BLaER1 treated with 17β-estradiol and CSF1 and Interleukin-3, amounts not matched to agents 10 nM and 100 nM (cell line): Measurements from ENCODE around the gene GALK2.

ENCODE experiments used
- H3K27ac ChIP-seq, 11 experiments: shearing (Covaris generic); formaldehyde crosslinking; 2 replicates each; pipeline ENCODE4 v1.8.1; 2022
- H3K27me3 ChIP-seq, 11 experiments: shearing (Covaris generic); formaldehyde crosslinking; 2 replicates each; pipeline ENCODE4 v1.8.1; 2022
- H3K36me3 ChIP-seq, 11 experiments: shearing (Covaris generic); formaldehyde crosslinking; 2 replicates each; pipeline ENCODE4 v1.8.1; 2022
- H3K4me1 ChIP-seq, 10 experiments: shearing (Covaris generic); formaldehyde crosslinking; 2 replicates each; pipeline ENCODE4 v1.8.1; 2022
- H3K4me2 ChIP-seq, 11 experiments: shearing (Covaris generic); formaldehyde crosslinking; 2 replicates each; pipeline ENCODE4 v1.8.1; 2022
- H3K4me3 ChIP-seq, 10 experiments: shearing (Covaris generic); formaldehyde crosslinking; 2 replicates each; pipeline ENCODE4 v1.8.1; 2022
- H3K9ac ChIP-seq, 11 experiments: shearing (Covaris generic); formaldehyde crosslinking; 2 replicates each; pipeline ENCODE4 v1.8.1; 2022
- H3K9me3 ChIP-seq, 11 experiments: shearing (Covaris generic); formaldehyde crosslinking; replicated peaks in 1 of 11; 2 replicates each; pipeline ENCODE4 v1.8.1; 2022
- H4K20me1 ChIP-seq, 11 experiments: shearing (Covaris generic); formaldehyde crosslinking; 2 replicates each; pipeline ENCODE4 v1.8.1; 2022
- Cebpa-rat ChIP-seq, 11 experiments: shearing (Covaris generic); IDR thresholded peaks; 2 replicates each; pipeline ENCODE4 v1.8.1; 2022

GALK2 gene

DNA sequence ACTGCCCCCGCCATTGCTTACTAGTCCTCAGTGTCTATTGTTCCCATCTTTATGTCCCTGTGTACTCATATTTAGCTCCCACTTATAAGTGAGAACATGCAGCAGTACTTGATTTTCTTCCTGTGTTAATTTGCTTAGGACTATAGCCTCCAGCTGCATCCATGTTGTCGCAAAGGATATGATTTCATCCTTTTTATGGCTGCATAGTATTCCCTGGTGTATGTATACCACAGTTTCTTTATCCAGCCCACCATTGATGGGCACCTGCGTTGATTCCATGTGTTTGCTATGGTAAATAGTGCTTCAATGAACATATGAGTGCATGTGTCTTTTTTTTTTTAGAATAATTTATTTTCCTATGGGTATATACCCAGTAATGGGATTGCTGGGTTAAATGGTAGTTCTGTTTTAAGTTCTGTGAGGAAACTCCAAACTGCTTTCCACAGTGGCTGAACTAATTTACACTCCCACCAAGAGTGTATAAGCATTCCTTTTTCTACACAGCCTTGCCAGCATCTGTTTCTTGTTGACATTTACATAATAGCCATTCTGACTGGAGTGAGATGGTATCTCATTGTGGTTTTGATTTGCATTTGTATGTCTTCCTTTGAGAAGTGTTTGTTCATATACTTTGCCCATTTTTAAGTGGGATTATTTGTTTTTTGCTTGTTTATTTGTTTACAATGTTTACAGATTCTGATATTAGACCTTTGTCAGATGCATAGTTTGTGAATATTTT lies 53.7 kb downstream of the GALK2 start:
- Histone ChIP-seq H3K36me3 (peaks cover 31 to 66% (median 41%) of the 10 kb centered on the region in 11 experiments), H3K9me3 (peaks cover 25 to 56% (median 45%) of the 10 kb centered on the region in 11 experiments), H3K27me3 (no peaks in the 10 kb centered on the region), H3K27ac (no peak overlapping the region), H3K4me3 (no peak overlapping the region), H3K4me2 (no peak overlapping the region), H4K20me1 (peaks cover 0 to 5% (median 0%) of the 10 kb centered on the region in 11 experiments; a peak in 2 of 22 replicates), H3K9ac (no peak overlapping the region), H3K4me1 (no peaks in the 10 kb centered on the region)
- no peak for TF ChIP-seq Cebpa-rat (IDR thresholded peaks at IDR 0.05)

DNA sequence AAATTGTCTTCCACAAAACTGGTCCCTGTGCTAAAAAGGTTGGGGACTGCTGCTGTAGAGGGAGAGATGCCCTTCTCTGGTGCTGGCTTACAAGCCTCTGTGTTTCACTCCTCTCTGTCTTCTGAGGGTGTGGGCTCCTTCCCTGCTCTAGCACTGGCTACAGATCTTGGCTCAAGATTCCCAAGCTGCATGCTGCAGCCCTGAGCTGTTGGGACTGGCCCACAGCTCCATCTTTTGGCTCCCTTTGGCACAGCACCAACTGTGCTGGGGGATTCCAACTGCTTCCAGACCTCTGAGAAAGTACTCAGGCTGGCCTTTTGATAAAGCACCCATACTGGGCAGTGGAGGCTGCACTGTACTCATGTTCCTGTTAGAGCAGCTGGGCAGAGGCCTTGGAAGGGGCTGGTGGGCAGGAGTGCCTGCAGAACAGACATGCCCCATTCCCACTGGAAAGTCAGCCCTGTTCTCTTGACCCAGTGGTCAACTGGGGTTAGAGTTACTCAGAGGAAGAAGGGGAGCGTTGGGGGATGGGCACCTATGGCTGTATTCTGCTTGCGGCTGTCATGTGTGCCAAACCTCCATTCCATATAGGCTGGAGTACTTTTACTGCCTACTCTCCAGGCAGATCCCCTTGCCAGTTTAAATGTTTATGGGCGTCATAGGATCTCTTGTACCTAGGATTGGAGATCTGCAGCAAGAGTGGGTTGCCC lies 55.7 kb downstream of the GALK2 start:
- H3K4me3 ChIP-seq = no peak overlapping the region
- no peak overlapping the region for H3K27ac ChIP-seq
- H3K9me3 ChIP-seq = peaks cover 36 to 71% (median 53%) of the 10 kb centered on the region in 11 experiments
- H3K4me1 ChIP-seq = peaks cover 0 to 9% (median 0%) of the 10 kb centered on the region in 10 experiments; a peak in 3 of 20 replicates
- H3K36me3 ChIP-seq = peaks cover 41 to 72% (median 49%) of the 10 kb centered on the region in 11 experiments
- H4K20me1 ChIP-seq = peaks cover 0 to 5% (median 0%) of the 10 kb centered on the region in 11 experiments; a peak in 2 of 22 replicates
- no peak overlapping the region for H3K9ac ChIP-seq
- TF ChIP-seq Cebpa-rat (IDR thresholded peaks at IDR 0.05) = no peak
- H3K27me3 ChIP-seq = no peaks in the 10 kb centered on the region
- H3K4me2 ChIP-seq = no peak overlapping the region

DNA sequence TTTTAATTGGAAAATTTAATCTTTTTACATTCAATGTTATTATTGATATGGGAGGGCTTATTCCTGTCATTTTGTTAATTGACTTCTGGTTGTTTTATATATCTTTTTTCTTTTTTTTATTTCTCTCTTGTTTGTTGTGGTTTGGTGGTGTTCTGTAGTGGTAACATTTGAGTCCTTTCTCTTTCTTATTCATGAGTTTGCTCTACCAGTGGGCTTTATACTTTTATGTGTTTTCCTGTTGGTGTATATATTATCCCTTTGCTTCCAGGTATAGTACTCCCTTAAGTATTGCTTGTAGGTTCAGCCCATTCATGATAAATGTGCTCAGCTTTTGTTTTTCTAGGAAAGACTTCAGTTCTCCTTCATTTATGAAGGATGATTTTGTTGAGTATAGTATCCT lies 57.6 kb downstream of the GALK2 start:
- no peak for TF ChIP-seq Cebpa-rat (IDR thresholded peaks at IDR 0.05)
- Histone ChIP-seq H3K4me2 (no peak overlapping the region), H3K27me3 (no peaks in the 10 kb centered on the region), H3K27ac (no peak overlapping the region), H3K4me1 (peaks cover 0 to 28% (median 3%) of the 10 kb centered on the region in 10 experiments; a peak in 9 of 20 replicates), H3K36me3 (peaks cover 49 to 72% (median 61%) of the 10 kb centered on the region in 11 experiments; a peak in 21 of 22 replicates), H3K9ac (no peak overlapping the region), H3K4me3 (no peak overlapping the region), H3K9me3 (peaks cover 33 to 73% (median 61%) of the 10 kb centered on the region in 11 experiments), H4K20me1 (peaks cover 0 to 5% (median 0%) of the 10 kb centered on the region in 11 experiments; a peak in 2 of 22 replicates)

DNA sequence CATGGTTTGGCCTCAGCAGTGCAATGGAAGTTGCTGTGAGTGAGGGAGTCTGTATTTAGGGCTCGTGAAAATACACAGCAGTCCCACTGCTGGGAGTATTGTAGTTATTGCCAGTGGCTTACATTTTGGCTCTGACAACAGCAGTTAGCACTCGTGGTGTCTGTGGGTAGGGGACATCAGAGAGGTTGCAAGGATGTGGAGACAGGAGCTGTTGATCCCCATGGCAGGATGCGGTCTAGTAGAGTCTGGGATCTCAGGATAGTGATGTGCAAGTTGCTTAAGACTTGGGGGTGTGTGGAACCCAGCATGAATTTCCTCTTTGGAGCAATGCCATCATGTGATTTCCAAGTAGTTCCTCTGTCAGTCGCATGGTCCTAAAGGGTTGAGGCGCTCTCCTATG lies 59.9 kb downstream of the GALK2 start:
- Histone ChIP-seq H4K20me1 (peaks cover 0 to 5% (median 0%) of the 10 kb centered on the region in 11 experiments; a peak in 2 of 22 replicates), H3K4me3 (no peak overlapping the region), H3K4me2 (peak overlapping the region in 1 of 11 experiments; percentile 1; a peak in 1 of 22 replicates), H3K9ac (no peak overlapping the region), H3K4me1 (peaks cover 0 to 41% (median 3%) of the 10 kb centered on the region in 10 experiments; a peak in 11 of 20 replicates), H3K27me3 (no peaks in the 10 kb centered on the region), H3K9me3 (peaks cover 22 to 68% (median 55%) of the 10 kb centered on the region in 11 experiments), H3K36me3 (peaks cover 49 to 74% (median 63%) of the 10 kb centered on the region in 11 experiments; a peak in 21 of 22 replicates), H3K27ac (no peak overlapping the region)
- no peak for TF ChIP-seq Cebpa-rat (IDR thresholded peaks at IDR 0.05)

DNA sequence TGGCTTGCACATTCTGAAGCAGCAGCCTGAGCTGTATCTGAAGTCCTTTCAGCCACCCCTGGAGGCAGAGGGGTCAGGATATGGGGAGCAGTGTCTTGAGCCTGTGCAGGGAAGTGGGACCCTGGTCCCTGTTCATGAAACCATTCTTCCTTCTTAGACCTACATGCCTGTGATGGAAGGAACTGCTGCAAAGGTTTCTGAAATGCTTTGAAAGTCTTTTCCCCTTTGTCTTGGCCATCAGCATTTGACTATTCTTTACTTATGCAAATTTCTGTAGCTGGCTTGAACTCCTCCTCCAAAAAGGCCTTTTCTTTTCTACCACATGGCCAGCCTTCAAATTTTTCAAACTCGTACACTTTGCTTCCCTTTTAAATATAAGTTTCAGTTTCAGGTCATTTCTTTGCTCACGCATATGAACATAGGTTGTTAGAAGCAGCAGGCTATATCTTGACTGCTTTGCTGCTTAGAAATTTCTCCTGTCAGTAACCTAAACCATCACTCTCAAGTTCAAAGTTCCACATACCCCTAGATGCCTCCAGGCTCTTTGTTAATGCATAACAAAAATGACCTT lies 62.3 kb downstream of the GALK2 start:
- no peak for TF ChIP-seq Cebpa-rat (IDR thresholded peaks at IDR 0.05)
- Histone ChIP-seq H3K4me3 (peak overlapping the region in 1 of 10 experiments; percentile 18; a peak in 1 of 20 replicates), H3K4me2 (peak overlapping the region in 5 of 11 experiments; percentile 11 to 83 (median 36); a peak in 9 of 22 replicates), H3K9me3 (peaks cover 18 to 65% (median 52%) of the 10 kb centered on the region in 11 experiments), H3K27ac (no peak overlapping the region), H3K27me3 (no peaks in the 10 kb centered on the region), H3K4me1 (peaks cover 0 to 48% (median 8%) of the 10 kb centered on the region in 10 experiments; a peak in 13 of 20 replicates), H3K36me3 (peaks cover 36 to 62% (median 50%) of the 10 kb centered on the region in 11 experiments; a peak in 21 of 22 replicates), H4K20me1 (no peaks in the 10 kb centered on the region), H3K9ac (no peak overlapping the region)

DNA sequence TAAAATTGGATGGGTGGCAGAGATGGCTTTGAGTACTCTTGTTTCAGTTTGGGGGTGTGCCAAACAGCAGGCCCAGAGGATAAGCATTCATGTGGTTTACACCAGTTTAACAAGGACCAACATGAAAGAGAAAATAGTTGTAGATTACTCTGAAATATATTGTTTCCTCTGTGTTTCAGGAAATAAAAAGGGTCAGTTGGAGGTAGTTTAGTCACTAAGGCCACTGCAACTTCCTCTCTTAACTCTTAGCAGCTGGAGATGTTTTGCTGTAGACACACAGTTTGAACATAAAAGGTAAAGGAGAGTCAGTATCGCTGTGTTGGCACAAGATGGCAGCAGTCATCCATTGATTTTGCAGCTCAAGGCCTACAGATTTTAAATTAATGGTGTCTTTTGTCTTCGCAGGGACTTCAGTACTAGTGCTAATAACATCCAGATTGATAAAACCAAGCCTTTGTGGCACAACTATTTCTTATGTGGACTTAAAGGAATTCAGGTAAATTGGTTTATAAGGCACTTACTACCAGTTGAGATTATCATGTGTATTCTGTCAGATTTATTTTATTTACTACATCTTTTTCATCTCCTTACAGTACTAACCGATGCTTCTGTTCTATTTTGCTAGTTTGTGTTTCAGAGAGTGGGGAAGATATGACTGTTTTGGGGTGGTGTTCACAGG lies 65.5 kb downstream of the GALK2 start:
- H3K27me3 ChIP-seq = no peaks in the 10 kb centered on the region
- peaks cover 0 to 35% (median 24%) of the 10 kb centered on the region in 11 experiments; a peak in 19 of 22 replicates for H3K9me3 ChIP-seq
- H3K4me1 ChIP-seq = peaks cover 0 to 39% (median 8%) of the 10 kb centered on the region in 10 experiments; a peak in 13 of 20 replicates
- H3K4me2 ChIP-seq = peak overlapping the region in 8 of 11 experiments; percentile 11 to 77 (median 62); a peak in 11 of 22 replicates
- no peak for TF ChIP-seq Cebpa-rat (IDR thresholded peaks at IDR 0.05)
- H4K20me1 ChIP-seq = no peaks in the 10 kb centered on the region
- H3K36me3 ChIP-seq = peaks cover 28 to 56% (median 40%) of the 10 kb centered on the region in 11 experiments; a peak in 21 of 22 replicates
- peak overlapping the region in 1 of 11 experiments; percentile 7; a peak in 1 of 22 replicates for H3K9ac ChIP-seq
- H3K27ac ChIP-seq = peak overlapping the region in 5 of 11 experiments; percentile 38 to 56 (median 47); a peak in 8 of 22 replicates
- H3K4me3 ChIP-seq = no peak overlapping the region

DNA sequence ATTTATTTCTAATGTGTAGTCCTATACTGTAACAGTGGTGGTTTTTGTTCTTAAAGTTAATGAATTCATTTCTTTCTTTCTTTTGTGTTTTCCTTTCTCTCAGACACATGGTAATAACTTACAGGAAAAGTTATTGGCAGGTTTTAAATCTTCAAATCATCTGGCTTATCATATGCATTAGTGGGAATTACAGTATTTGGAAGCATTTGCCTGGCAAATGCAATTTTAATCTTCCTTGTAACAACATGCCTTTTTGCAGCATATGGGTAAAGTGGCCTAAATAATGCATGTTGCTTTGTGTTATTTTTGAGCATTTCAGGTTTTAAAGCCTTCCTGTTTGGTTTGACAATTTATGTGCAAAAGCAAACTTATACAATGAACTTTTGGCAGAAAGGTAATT lies 66.8 kb downstream of the GALK2 start:
- H3K36me3 ChIP-seq = peaks cover 27 to 53% (median 36%) of the 10 kb centered on the region in 11 experiments; a peak in 19 of 22 replicates
- H3K9ac ChIP-seq = no peak overlapping the region
- H3K9me3 ChIP-seq = peaks cover 0 to 22% (median 12%) of the 10 kb centered on the region in 11 experiments; a peak in 18 of 22 replicates

DNA sequence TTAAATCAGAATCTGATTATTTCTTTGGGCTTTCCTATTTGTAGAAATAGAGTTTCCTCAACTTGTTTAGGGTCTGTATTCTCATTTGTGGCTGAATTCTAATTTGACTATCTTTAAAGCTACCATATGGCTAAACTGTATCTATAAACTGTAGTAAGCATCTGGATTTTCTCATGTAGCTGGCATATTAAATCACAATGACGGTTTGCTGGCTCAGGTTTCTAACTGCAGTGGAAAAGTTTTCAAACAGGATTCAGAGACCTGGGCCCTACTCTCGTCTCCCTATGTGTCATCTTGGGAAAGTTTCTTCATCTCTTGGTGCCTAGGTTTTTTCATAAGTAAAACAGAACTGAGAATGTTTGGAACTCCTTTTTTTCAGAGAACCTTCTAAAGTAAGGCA lies 68.3 kb downstream of the GALK2 start:
- TF ChIP-seq Cebpa-rat (IDR thresholded peaks at IDR 0.05) = no peak
- no peak overlapping the region for H3K9ac ChIP-seq

More for the DNA sequence above, 66.8 kb downstream of the GALK2 start:
- Histone ChIP-seq H3K27ac (no peak overlapping the region), H3K4me3 (no peak overlapping the region), H3K27me3 (no peaks in the 10 kb centered on the region), H3K4me2 (no peak overlapping the region), H3K4me1 (peaks cover 0 to 28% (median 8%) of the 10 kb centered on the region in 10 experiments; a peak in 13 of 20 replicates), H4K20me1 (no peaks in the 10 kb centered on the region)
- no peak for TF ChIP-seq Cebpa-rat (IDR thresholded peaks at IDR 0.05)

More for the DNA sequence above, 68.3 kb downstream of the GALK2 start:
- no peak overlapping the region for H3K4me3 ChIP-seq
- H3K4me1 ChIP-seq = peaks cover 0 to 26% (median 6%) of the 10 kb centered on the region in 10 experiments; a peak in 12 of 20 replicates
- peaks cover 27 to 61% (median 47%) of the 10 kb centered on the region in 11 experiments for H3K36me3 ChIP-seq
- H3K27me3 ChIP-seq = no peaks in the 10 kb centered on the region
- H4K20me1 ChIP-seq = no peaks in the 10 kb centered on the region
- H3K9me3 ChIP-seq = peaks cover 0 to 13% (median 6%) of the 10 kb centered on the region in 11 experiments; a peak in 9 of 22 replicates
- no peak overlapping the region for H3K4me2 ChIP-seq
- no peak overlapping the region for H3K27ac ChIP-seq
